Measurements from ENCODE around the gene CDKAL1.

The CDKAL1 gene

DNA sequence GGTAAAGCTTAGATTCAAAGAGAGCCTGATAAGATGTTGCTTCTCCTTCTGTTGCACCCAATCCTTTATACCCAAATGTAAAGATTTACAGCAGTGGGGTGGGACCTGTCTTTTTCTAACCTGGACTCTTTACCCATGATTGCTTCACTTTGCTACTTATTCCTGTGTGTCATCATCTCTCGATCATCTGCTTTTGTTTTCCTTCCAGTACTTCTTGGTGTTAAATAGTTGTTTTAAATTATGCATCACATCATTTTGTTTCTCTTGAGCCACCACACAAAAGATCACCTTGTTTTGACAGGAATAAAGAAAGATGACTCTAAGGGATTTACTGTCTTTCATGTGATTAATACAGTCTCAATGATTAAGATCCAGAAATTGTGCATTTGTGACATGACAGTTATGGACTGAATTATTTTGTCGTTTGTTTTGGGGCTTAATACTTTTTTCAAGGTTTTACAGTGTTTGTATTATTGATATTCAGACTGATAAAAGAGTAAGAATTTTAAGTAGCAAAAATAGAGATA lies 123.1 kb downstream of the CDKAL1 start:
- Histone ChIP-seq H3K4me3 (ENCODE audit: severe bottlenecking) (no peak overlapping the region), H3K4me1 (ENCODE audit: insufficient read depth, poor library complexity, severe bottlenecking) (peaks cover 42% of the 10 kb centered on the region), H3K27ac (ENCODE audit: poor library complexity, severe bottlenecking) (no peak overlapping the region), H3K27me3 (ENCODE audit: insufficient read depth, poor library complexity, severe bottlenecking) (no peaks in the 10 kb centered on the region), H3K36me3 (ENCODE audit: low read depth) (no peaks in the 10 kb centered on the region), H3K9me3 (ENCODE audit: severe bottlenecking) (no peaks in the 10 kb centered on the region)
- TF ChIP-seq, protein P1, sequence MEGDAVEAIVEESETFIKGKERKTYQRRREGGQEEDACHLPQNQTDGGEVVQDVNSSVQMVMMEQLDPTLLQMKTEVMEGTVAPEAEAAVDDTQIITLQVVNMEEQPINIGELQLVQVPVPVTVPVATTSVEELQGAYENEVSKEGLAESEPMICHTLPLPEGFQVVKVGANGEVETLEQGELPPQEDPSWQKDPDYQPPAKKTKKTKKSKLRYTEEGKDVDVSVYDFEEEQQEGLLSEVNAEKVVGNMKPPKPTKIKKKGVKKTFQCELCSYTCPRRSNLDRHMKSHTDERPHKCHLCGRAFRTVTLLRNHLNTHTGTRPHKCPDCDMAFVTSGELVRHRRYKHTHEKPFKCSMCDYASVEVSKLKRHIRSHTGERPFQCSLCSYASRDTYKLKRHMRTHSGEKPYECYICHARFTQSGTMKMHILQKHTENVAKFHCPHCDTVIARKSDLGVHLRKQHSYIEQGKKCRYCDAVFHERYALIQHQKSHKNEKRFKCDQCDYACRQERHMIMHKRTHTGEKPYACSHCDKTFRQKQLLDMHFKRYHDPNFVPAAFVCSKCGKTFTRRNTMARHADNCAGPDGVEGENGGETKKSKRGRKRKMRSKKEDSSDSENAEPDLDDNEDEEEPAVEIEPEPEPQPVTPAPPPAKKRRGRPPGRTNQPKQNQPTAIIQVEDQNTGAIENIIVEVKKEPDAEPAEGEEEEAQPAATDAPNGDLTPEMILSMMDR (IDR thresholded peaks at IDR 0.05; ENCODE audit: poor library complexity, severe bottlenecking) = no peak
- ATAC-seq (ENCODE audit: low read depth) (no peak), DNase-seq (ENCODE audit: low spot score) (no peak)

DNA sequence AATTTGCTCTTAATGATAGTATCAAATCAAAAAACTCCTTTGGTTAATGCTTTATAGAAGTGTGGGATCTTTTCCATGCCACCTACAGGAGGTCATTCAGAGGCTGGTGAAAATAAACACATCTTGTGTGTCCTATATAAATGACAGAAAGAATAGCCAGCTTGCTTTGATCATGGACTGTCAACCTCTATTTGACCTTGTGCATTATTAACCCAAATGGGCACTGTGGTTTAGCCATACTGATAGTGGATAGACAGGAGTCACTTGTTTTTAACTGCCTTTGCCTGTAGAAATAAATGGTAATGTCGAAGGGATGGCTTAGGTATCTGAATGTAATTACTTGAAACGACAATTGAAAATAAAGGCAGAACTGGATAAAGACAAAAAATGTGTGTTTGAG lies 123.8 kb downstream of the CDKAL1 start:
- TF ChIP-seq, protein P1 (IDR thresholded peaks at IDR 0.05; ENCODE audit: poor library complexity, severe bottlenecking) = no peak
- no peaks in the 10 kb centered on the region for H3K9me3 ChIP-seq (ENCODE audit: severe bottlenecking)
- H3K36me3 ChIP-seq (ENCODE audit: low read depth) = no peaks in the 10 kb centered on the region
- H3K27ac ChIP-seq (ENCODE audit: poor library complexity, severe bottlenecking) = no peak overlapping the region
- DNase-seq (ENCODE audit: low spot score) = no peak
- H3K4me3 ChIP-seq (ENCODE audit: severe bottlenecking) = no peak overlapping the region
- peaks cover 39% of the 10 kb centered on the region for H3K4me1 ChIP-seq (ENCODE audit: insufficient read depth, poor library complexity, severe bottlenecking)
- no peaks in the 10 kb centered on the region for H3K27me3 ChIP-seq (ENCODE audit: insufficient read depth, poor library complexity, severe bottlenecking)
- ATAC-seq (ENCODE audit: low read depth) = no peak

DNA sequence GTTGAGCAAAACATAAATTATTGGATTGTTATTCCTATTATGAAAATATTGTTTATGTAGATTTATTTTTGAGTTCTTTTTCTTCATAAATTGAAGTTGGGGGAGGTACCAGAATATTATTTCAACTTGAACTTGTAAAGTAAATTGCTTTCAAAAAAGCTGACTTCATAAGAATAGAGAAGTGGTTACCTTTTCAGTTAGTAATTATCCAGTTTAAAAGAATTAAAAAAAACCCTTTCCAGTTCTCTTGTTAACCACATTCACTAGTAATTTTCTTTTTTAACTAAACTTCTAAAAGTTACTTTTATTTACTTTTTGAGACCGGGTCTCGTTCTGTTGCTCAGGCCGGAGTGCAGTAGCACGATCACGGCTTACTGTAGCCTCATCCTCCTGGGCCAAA lies 124.3 kb downstream of the CDKAL1 start:
- Histone ChIP-seq H3K4me1 (ENCODE audit: insufficient read depth, poor library complexity, severe bottlenecking) (peaks cover 35% of the 10 kb centered on the region), H3K4me3 (ENCODE audit: severe bottlenecking) (no peak overlapping the region), H3K36me3 (ENCODE audit: low read depth) (no peaks in the 10 kb centered on the region), H3K27ac (ENCODE audit: poor library complexity, severe bottlenecking) (no peak overlapping the region), H3K27me3 (ENCODE audit: insufficient read depth, poor library complexity, severe bottlenecking) (no peaks in the 10 kb centered on the region), H3K9me3 (ENCODE audit: severe bottlenecking) (no peaks in the 10 kb centered on the region)
- TF ChIP-seq, protein P1 (IDR thresholded peaks at IDR 0.05; ENCODE audit: poor library complexity, severe bottlenecking) = no peak
- DNase-seq (ENCODE audit: low spot score) = no peak
- no peak for ATAC-seq (ENCODE audit: low read depth)

DNA sequence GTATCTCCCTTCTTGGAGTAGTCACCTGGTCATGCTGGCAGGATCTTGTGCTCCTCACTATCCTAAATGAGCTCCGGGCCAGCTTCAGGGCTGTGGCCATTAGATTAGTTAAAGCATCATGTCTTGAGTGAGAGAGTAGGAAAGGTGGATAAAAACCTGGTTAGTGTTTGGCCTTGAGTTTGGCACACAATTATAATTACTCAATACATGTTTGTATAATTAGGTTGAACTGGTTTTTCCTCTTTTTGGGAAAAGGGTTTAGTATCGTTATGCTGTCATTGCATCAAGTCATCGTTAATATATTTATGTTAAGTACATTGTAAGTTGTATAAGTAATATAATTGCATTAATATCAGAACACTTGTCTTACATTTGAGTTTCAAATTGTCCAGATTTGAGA lies 126.3 kb downstream of the CDKAL1 start:
- H3K27me3 ChIP-seq (ENCODE audit: insufficient read depth, poor library complexity, severe bottlenecking) = no peaks in the 10 kb centered on the region
- H3K9me3 ChIP-seq (ENCODE audit: severe bottlenecking) = no peaks in the 10 kb centered on the region
- H3K4me3 ChIP-seq (ENCODE audit: severe bottlenecking) = no peak overlapping the region
- peak overlapping the region; percentile 23 for H3K27ac ChIP-seq (ENCODE audit: poor library complexity, severe bottlenecking)
- peaks cover 35% of the 10 kb centered on the region for H3K4me1 ChIP-seq (ENCODE audit: insufficient read depth, poor library complexity, severe bottlenecking)
- peak; percentile 34; the same call in 1 of the 3 replicates for ATAC-seq (ENCODE audit: low read depth)
- no peaks in the 10 kb centered on the region for H3K36me3 ChIP-seq (ENCODE audit: low read depth)
- DNase-seq (ENCODE audit: low spot score) = no peak
- TF ChIP-seq, protein P1 (IDR thresholded peaks at IDR 0.05; ENCODE audit: poor library complexity, severe bottlenecking) = no peak

DNA sequence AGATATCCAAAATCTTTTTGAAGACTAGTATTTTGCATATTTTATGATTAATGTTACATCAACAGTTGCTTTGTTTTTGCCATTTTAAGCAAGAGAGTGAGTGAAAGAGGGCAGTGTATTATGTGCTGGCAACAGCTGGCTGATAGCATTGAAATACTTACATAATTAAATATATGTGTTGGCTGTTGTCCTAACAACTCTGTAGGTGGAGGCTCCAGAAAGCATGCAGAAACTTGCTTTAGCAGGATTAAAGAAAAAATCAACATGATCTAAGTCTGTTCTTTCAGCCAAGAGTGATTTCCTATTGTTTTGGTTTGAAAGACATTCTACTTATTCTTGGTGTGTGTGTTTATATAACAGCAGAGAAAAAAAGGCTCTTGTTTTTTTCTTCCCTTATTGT lies 127.5 kb downstream of the CDKAL1 start:
- H3K4me3 ChIP-seq (ENCODE audit: severe bottlenecking) = no peak overlapping the region
- ATAC-seq (ENCODE audit: low read depth) = peak; percentile 91
- H3K9me3 ChIP-seq (ENCODE audit: severe bottlenecking) = no peaks in the 10 kb centered on the region
- no peaks in the 10 kb centered on the region for H3K36me3 ChIP-seq (ENCODE audit: low read depth)
- TF ChIP-seq, protein P1 (IDR thresholded peaks at IDR 0.05; ENCODE audit: poor library complexity, severe bottlenecking) = no peak
- peak overlapping the region; percentile 23 for H3K27ac ChIP-seq (ENCODE audit: poor library complexity, severe bottlenecking)
- no peaks in the 10 kb centered on the region for H3K27me3 ChIP-seq (ENCODE audit: insufficient read depth, poor library complexity, severe bottlenecking)
- peaks cover 35% of the 10 kb centered on the region for H3K4me1 ChIP-seq (ENCODE audit: insufficient read depth, poor library complexity, severe bottlenecking)
- no peak for DNase-seq (ENCODE audit: low spot score)
